H1 (cell line): ENCODE data around the gene SCRN1. TPM values are rescaled to one million over a fixed set of nuclear protein-coding genes. Genes with fewer than 3 reads are reported as not detected.

Source experiments
- CTCF ChIA-PET: fragments of 300-600 bp; sonication (Branson Sonifier 250); formaldehyde crosslinking; loops from one replicate; lab custom pipeline; 2021; ENCODE audit not compliant: partially characterized antibody; lab: Charles Lee
- POLR2A ChIA-PET: fragments of 300-600 bp; sonication (Branson Sonifier 250); formaldehyde crosslinking; loops from one replicate; lab custom pipeline; 2021; ENCODE audit warnings: inconsistent platforms; ENCODE audit not compliant: partially characterized antibody; lab: Charles Lee
- DNase-seq, 2 experiments: peaks; one replicate each; pipeline versions ENCODE4 v3.0.0 to v3.0.0-alpha.2; 2010 to 2022; ENCODE audit warnings: low spot score in 2 of 2, low read depth in 1 of 2, mixed read lengths in 1 of 2
- FAIRE-seq: peaks from 2 replicates; lab custom pipeline; 2011; peaks lifted over from hg19 to GRCh38; lab: Jason Lieb, UNC
- H2AFZ ChIP-seq: 2 replicates; pipeline ENCODE4 v1.8.1; 2012; ENCODE audit warnings: low read length, inconsistent platforms
- H2AK5ac ChIP-seq: 2 replicates; pipeline ENCODE4 v1.6.1; 2013; ENCODE audit warnings: low read depth, low read length
- H2BK120ac ChIP-seq: replicated peaks from 2 replicates; pipeline ENCODE3; 2013; ENCODE audit warnings: low read depth, low read length, inconsistent platforms
- H2BK12ac ChIP-seq: 2 replicates; pipeline ENCODE4 v1.6.1; 2013; ENCODE audit warnings: low read depth, low read length
- H2BK15ac ChIP-seq: 2 replicates; pipeline ENCODE4 v1.6.1; 2013; ENCODE audit warnings: low read length
- H2BK20ac ChIP-seq: 2 replicates; pipeline ENCODE4 v1.6.1; 2013; ENCODE audit warnings: low read length
- H2BK5ac ChIP-seq: 2 replicates; pipeline ENCODE4 v1.6.1; 2013; ENCODE audit warnings: low read depth, low read length
- H3K14ac ChIP-seq: 2 replicates; pipeline ENCODE4 v1.6.1; 2013; ENCODE audit warnings: inconsistent platforms; ENCODE audit not compliant: insufficient read length
- H3K18ac ChIP-seq: 2 replicates; pipeline ENCODE4 v1.6.1; 2013; ENCODE audit warnings: low read length; ENCODE audit errors: extremely low read depth
- H3K23ac ChIP-seq: 2 replicates; pipeline ENCODE4 v1.6.1; 2013; ENCODE audit warnings: inconsistent platforms; ENCODE audit not compliant: insufficient read length
- H3K23me2 ChIP-seq: 2 replicates; pipeline ENCODE4 v1.6.1; 2013; ENCODE audit warnings: low read depth, low read length
- H3K27ac ChIP-seq: 2 replicates; pipeline ENCODE4 v1.6.1; 2011; ENCODE audit warnings: low read depth, low read length, inconsistent platforms
- H3K27me3 ChIP-seq, 4 experiments: replicated peaks in 1 of 4; 1 replicate in 1 of 4; 2 replicates in 3 of 4; pipeline versions ENCODE4 v1.6.1 to v1.8.1; 2011 to 2013; ENCODE audit warnings: low read length in 3 of 4, mild to moderate bottlenecking in 3 of 4, inconsistent platforms in 2 of 4, mixed read lengths in 2 of 4, moderate library complexity in 1 of 4; ENCODE audit not compliant: control insufficient read depth in 3 of 4, insufficient read depth in 3 of 4; ENCODE audit errors: extremely low read depth in 1 of 4
- H3K36me3 ChIP-seq, 4 experiments: 2 replicates each; pipeline versions ENCODE4 v1.6.1 to v1.8.1; 2011 to 2013; ENCODE audit warnings: mild to moderate bottlenecking in 4 of 4, low read length in 3 of 4, moderate library complexity in 2 of 4, control low read depth in 1 of 4, inconsistent platforms in 1 of 4; ENCODE audit not compliant: insufficient read depth in 4 of 4, control insufficient read depth in 2 of 4
- H3K4ac ChIP-seq: replicated peaks from 2 replicates; pipeline ENCODE3; 2013; ENCODE audit warnings: low read length, low read depth, mixed read lengths, inconsistent platforms; ENCODE audit not compliant: insufficient read length
- H3K4me1 ChIP-seq, 4 experiments: replicated peaks in 1 of 4; 1 replicate in 1 of 4; 2 replicates in 3 of 4; pipeline versions ENCODE4 v1.6.1 to v1.8.1; 2011 to 2013; ENCODE audit warnings: low read length in 3 of 4, inconsistent platforms in 2 of 4, mixed read lengths in 1 of 4; ENCODE audit not compliant: insufficient read depth in 4 of 4, control insufficient read depth in 3 of 4
- H3K4me2 ChIP-seq, 2 experiments: 2 replicates each; pipeline versions ENCODE4 v1.6.1 to v1.8.1; 2011 to 2013; ENCODE audit warnings: low read depth in 2 of 2, low read length in 2 of 2, control low read depth in 1 of 2, inconsistent platforms in 1 of 2, mild to moderate bottlenecking in 1 of 2; ENCODE audit not compliant: insufficient read depth in 1 of 2
- H3K4me3 ChIP-seq, 4 experiments: fragments of 200-600, 300-600 bp in 1 of 4; sonication (generic), shearing (Covaris generic), sonication (Bioruptor Twin) in 1 of 4; 2 replicates each; pipeline versions ENCODE4 v1.5.1 to v1.8.1; 2011 to 2016; ENCODE audit warnings: low read length in 4 of 4, low read depth in 3 of 4, control low read depth in 2 of 4, inconsistent platforms in 2 of 4, mild to moderate bottlenecking in 2 of 4, mixed read lengths in 1 of 4, moderate library complexity in 1 of 4; ENCODE audit not compliant: insufficient read depth in 2 of 4; ENCODE audit errors: extremely low read depth in 1 of 4
- H3K56ac ChIP-seq: replicated peaks from 2 replicates; pipeline ENCODE3; 2013; ENCODE audit warnings: low read depth, mild to moderate bottlenecking, mixed read lengths, low read length, inconsistent platforms; ENCODE audit not compliant: insufficient read length
- H3K79me1 ChIP-seq: 2 replicates; pipeline ENCODE4 v1.6.1; 2013; ENCODE audit warnings: low read depth, low read length, control low read depth
- H3K79me2 ChIP-seq, 2 experiments: 2 replicates each; pipeline versions ENCODE4 v1.6.1 to v1.8.1; 2012 to 2013; ENCODE audit warnings: low read length in 2 of 2, mild to moderate bottlenecking in 2 of 2, inconsistent platforms in 1 of 2; ENCODE audit not compliant: insufficient read depth in 2 of 2, control insufficient read depth in 1 of 2
- H3K9ac ChIP-seq, 4 experiments: replicated peaks in 1 of 4; 1 replicate in 1 of 4; 2 replicates in 3 of 4; pipeline versions ENCODE4 v1.6.1 to v1.8.1; 2011 to 2013; ENCODE audit warnings: low read depth in 3 of 4, low read length in 3 of 4, control low read depth in 2 of 4, mild to moderate bottlenecking in 2 of 4, moderate library complexity in 2 of 4, inconsistent platforms in 1 of 4; ENCODE audit errors: extremely low read depth in 1 of 4
- H3K9me3 ChIP-seq, 2 experiments: 2 replicates each; pipeline versions ENCODE4 v1.6.1 to v1.8.1; 2012 to 2013; ENCODE audit warnings: mild to moderate bottlenecking in 2 of 2, moderate library complexity in 2 of 2, control low read depth in 1 of 2, inconsistent platforms in 1 of 2, low read depth in 1 of 2, low read length in 1 of 2, mixed read lengths in 1 of 2; ENCODE audit not compliant: insufficient read depth in 2 of 2
- H4K20me1 ChIP-seq, 2 experiments: replicated peaks in 1 of 2; 2 replicates each; pipeline versions ENCODE3 to v1.8.1; 2011 to 2013; ENCODE audit warnings: inconsistent platforms in 2 of 2, low read length in 2 of 2, mild to moderate bottlenecking in 1 of 2; ENCODE audit not compliant: insufficient read depth in 2 of 2, control insufficient read depth in 1 of 2
- H4K5ac ChIP-seq: 2 replicates; pipeline ENCODE4 v1.6.1; 2013; ENCODE audit warnings: low read length, low read depth, mixed read lengths, inconsistent platforms; ENCODE audit not compliant: insufficient read length
- H4K8ac ChIP-seq: 2 replicates; pipeline ENCODE4 v1.8.0; 2013; ENCODE audit warnings: mild to moderate bottlenecking, moderate library complexity, low read length, inconsistent platforms; ENCODE audit not compliant: insufficient read depth; ENCODE audit errors: extremely low read depth
- H4K91ac ChIP-seq: replicated peaks from 2 replicates; pipeline ENCODE3; 2013; ENCODE audit warnings: low read length, mixed read lengths, inconsistent platforms; ENCODE audit not compliant: insufficient read length
- EGR1 ChIP-seq: IDR thresholded peaks from 2 replicates; pipeline ENCODE4 v1.6.1; 2011; ENCODE audit warnings: low read depth, low read length, borderline replicate concordance
- JUN ChIP-seq: IDR thresholded peaks from 2 replicates; pipeline ENCODE4 v1.6.1; 2011; ENCODE audit warnings: low read depth, mild to moderate bottlenecking, improper control_type of control experiment, low read length
- KDM5A ChIP-seq: fragments of 200-600 bp; IDR thresholded peaks from 2 replicates; pipeline ENCODE4 v1.7.1; 2012; ENCODE audit warnings: mild to moderate bottlenecking, low read length, inconsistent platforms, mixed read lengths
- PHF8 ChIP-seq: fragments of 200-600 bp; sonication (generic); conservative IDR thresholded peaks from 2 replicates; pipeline ENCODE4 v1.7.1; 2012; ENCODE audit warnings: low read depth, mild to moderate bottlenecking, inconsistent platforms, low read length, moderate library complexity
- RAD21 ChIP-seq, 2 experiments: IDR thresholded peaks in 1 of 2; conservative IDR thresholded peaks in 1 of 2; 2 replicates each; pipeline ENCODE4 v1.6.1; 2011; ENCODE audit warnings: low read depth in 2 of 2, low read length in 2 of 2, improper control_type of control experiment in 1 of 2, inconsistent platforms in 1 of 2, mild to moderate bottlenecking in 1 of 2, moderate library complexity in 1 of 2
- SAP30 ChIP-seq: fragments of 300-600 bp; sonication (generic); IDR thresholded peaks from 2 replicates; pipeline ENCODE4 v1.7.1; 2012; ENCODE audit warnings: low read length, moderate library complexity, mild to moderate bottlenecking, inconsistent platforms; ENCODE audit not compliant: insufficient read depth, insufficient replicate concordance
- SP2 ChIP-seq: IDR thresholded peaks from 2 replicates; pipeline ENCODE4 v1.6.1; 2012; ENCODE audit warnings: mild to moderate bottlenecking, low read length, inconsistent platforms
- TAF1 ChIP-seq: IDR thresholded peaks from 2 replicates; pipeline ENCODE4 v1.6.1; 2011; ENCODE audit warnings: mild to moderate bottlenecking, low read depth, low read length
- TEAD4 ChIP-seq: IDR thresholded peaks from 2 replicates; pipeline ENCODE4 v1.6.1; 2012; ENCODE audit warnings: low read depth, low read length, inconsistent platforms, mixed read lengths
- YY1 ChIP-seq: IDR thresholded peaks from 2 replicates; pipeline ENCODE4 v1.6.1; 2011; ENCODE audit warnings: low read depth, mild to moderate bottlenecking, low read length
- ZNF274 ChIP-seq: IDR thresholded peaks from 2 replicates; pipeline ENCODE4 v1.7.0; 2012; ENCODE audit warnings: low read length, borderline replicate concordance; ENCODE audit errors: extremely low read depth
- whole genome bisulfite sequencing, 2 experiments: shearing (Covaris generic) in 1 of 2; methylation state at CpG; one replicate each; pipeline versions ENCODE4 v1.1.6 to v1.1.7; 2013 to 2015; ENCODE audit warnings: low lambda C conversion rate in 2 of 2, mixed read lengths in 2 of 2, inconsistent platforms in 1 of 2, low coverage in 1 of 2, missing lambda C conversion rate in 1 of 2; ENCODE audit not compliant: insufficient replicate concordance in 2 of 2, insufficient coverage in 1 of 2, insufficient read length in 1 of 2; ENCODE audit errors: extremely low coverage in 1 of 2, missing lambda C conversion rate in 1 of 2; 5-methylcytosine and 5-hydroxymethylcytosine counted together
- polyA plus RNA-seq, 7 experiments: library from polyadenylated mRNA; depleted of rRNA in 3 of 7; stranded (reverse) in 5 of 7; unstranded in 2 of 7; fragments of >200 nt in 5 of 7; fragments of 200-250 nt in 2 of 7; gene quantifications; 1 replicate in 5 of 7; 2 replicates in 1 of 7; 4 replicates in 1 of 7; pipeline versions ENCODE4 v1.2.1 to v1.2.3, GENCODE V29; 2011 to 2013; ENCODE audit warnings: missing spikeins in 2 of 7, mixed read lengths in 2 of 7
- total RNA-seq: library from RNA; stranded (reverse); fragmentation: NEBNext Ultra II Directional; extraction: Animal tissue kit (Norgen Biotek cat#: 25700); gene quantifications from 2 replicates; pipeline ENCODE4 v1.2.1, GENCODE V29; 2021
- TF ChIP-seq, protein P1 (sequence below), 3 experiments: IDR thresholded peaks; 1 replicate in 2 of 3; 2 replicates in 1 of 3; pipeline versions ENCODE4 v1.5.1 to v1.6.1; 2011; ENCODE audit warnings: low read length in 3 of 3, mild to moderate bottlenecking in 3 of 3, inconsistent platforms in 2 of 3, low read depth in 1 of 3, moderate library complexity in 1 of 3; ENCODE audit not compliant: insufficient read depth in 1 of 3; ENCODE audit errors: control extremely low read depth in 1 of 3

The SCRN1 gene
- total and polyA plus RNA-seq, 2 of the 8 experiments (the other 6 are each of a cell fraction or from before 2014, with no cell fraction given) = 36.0 to 75.8 TPM

GRCh38 chr7:29898301-29898700 is 91.3 kb downstream of the SCRN1 start:
- H3K79me1 ChIP-seq = no peaks in the 10 kb centered on the region
- no peak overlapping the region for H3K56ac ChIP-seq
- ChIA-PET POLR2A (no interaction called here), CTCF (interaction anchor here (1.6 kb wide), 1 partner anchor 23 kb away, joined by 4 read pairs; no protein-coding TSS in a partner anchor)
- no peak for DNase-seq
- peaks cover 0 to 3% of the 10 kb centered on the region in 2 experiments for H4K20me1 ChIP-seq
- H3K36me3 ChIP-seq = peaks cover 0 to 5% (median 2%) of the 10 kb centered on the region in 4 experiments; a peak in 4 of 8 replicates
- H3K9ac ChIP-seq = no peak overlapping the region
- 81% methylated on average over 5 of the region's 5 CpGs; no CpG with 5 or more reads in 1 of the 2 experiments for WGBS, 2 experiments
- no peak overlapping the region for H3K14ac ChIP-seq
- no peak overlapping the region for H3K4ac ChIP-seq
- peaks cover 0 to 2% of the 10 kb centered on the region in 2 experiments; a peak in 1 of 4 replicates for H3K9me3 ChIP-seq
- no peak overlapping the region for H2BK5ac ChIP-seq
- H3K4me3 ChIP-seq = no peak overlapping the region
- H2BK12ac ChIP-seq = no peak overlapping the region
- H3K4me1 ChIP-seq = no peaks in the 10 kb centered on the region
- H4K8ac ChIP-seq = no peak overlapping the region
- no peak overlapping the region for H2AK5ac ChIP-seq
- no peak overlapping the region for H3K23ac ChIP-seq
- no peaks in the 10 kb centered on the region for H3K27me3 ChIP-seq
- H2AFZ ChIP-seq = no peak overlapping the region
- H3K23me2 ChIP-seq = peaks cover 3% of the 10 kb centered on the region; the same call in 1 of the 2 replicates
- no peak overlapping the region for H4K5ac ChIP-seq
- no peak overlapping the region for H3K4me2 ChIP-seq
- no peak for FAIRE-seq
- H3K79me2 ChIP-seq = no peaks in the 10 kb centered on the region
- no peak overlapping the region for H2BK15ac ChIP-seq
- no peak overlapping the region for H3K27ac ChIP-seq
- H4K91ac ChIP-seq = no peak overlapping the region
- no peak overlapping the region for H3K18ac ChIP-seq
- no peak overlapping the region for H2BK120ac ChIP-seq
- H2BK20ac ChIP-seq = no peak overlapping the region
- no peak for TF ChIP-seq TEAD4
- no peak for TF ChIP-seq SP2
- TF ChIP-seq EGR1 = no peak
- TF ChIP-seq PHF8 = no peak
- TF ChIP-seq, protein P1, sequence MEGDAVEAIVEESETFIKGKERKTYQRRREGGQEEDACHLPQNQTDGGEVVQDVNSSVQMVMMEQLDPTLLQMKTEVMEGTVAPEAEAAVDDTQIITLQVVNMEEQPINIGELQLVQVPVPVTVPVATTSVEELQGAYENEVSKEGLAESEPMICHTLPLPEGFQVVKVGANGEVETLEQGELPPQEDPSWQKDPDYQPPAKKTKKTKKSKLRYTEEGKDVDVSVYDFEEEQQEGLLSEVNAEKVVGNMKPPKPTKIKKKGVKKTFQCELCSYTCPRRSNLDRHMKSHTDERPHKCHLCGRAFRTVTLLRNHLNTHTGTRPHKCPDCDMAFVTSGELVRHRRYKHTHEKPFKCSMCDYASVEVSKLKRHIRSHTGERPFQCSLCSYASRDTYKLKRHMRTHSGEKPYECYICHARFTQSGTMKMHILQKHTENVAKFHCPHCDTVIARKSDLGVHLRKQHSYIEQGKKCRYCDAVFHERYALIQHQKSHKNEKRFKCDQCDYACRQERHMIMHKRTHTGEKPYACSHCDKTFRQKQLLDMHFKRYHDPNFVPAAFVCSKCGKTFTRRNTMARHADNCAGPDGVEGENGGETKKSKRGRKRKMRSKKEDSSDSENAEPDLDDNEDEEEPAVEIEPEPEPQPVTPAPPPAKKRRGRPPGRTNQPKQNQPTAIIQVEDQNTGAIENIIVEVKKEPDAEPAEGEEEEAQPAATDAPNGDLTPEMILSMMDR (IDR thresholded peaks at IDR 0.05; ENCODE audit: control extremely low read depth in 1 of 3, insufficient read depth in 1 of 3, low read depth in 1 of 3, low read length in 3 of 3) = no peak
- TF ChIP-seq TAF1 = no peak
- no peak for TF ChIP-seq RAD21 (IDR thresholded peaks at IDR 0.05 in 1 of 2, conservative IDR thresholded peaks at IDR 0.05 in 1 of 2; ENCODE audit: low read depth in 2 of 2, low read length in 2 of 2)
- TF ChIP-seq JUN = no peak
- no peak for TF ChIP-seq SAP30
- TF ChIP-seq YY1 = no peak
- no peak for TF ChIP-seq ZNF274
- TF ChIP-seq KDM5A = no peak
